HL-60 (cell line): Measurements from ENCODE around the gene CCNJ.

ENCODE experiments used
- CTCF ChIP-seq: IDR thresholded peaks from one replicate; pipeline ENCODE4 v1.5.1; 2011; ENCODE audit warnings: low read length, control low read depth, inconsistent platforms; ENCODE audit not compliant: insufficient read depth
- POLR2AphosphoS5 ChIP-seq: IDR thresholded peaks from 2 replicates; pipeline ENCODE4 v1.6.1; 2012; ENCODE audit warnings: low read depth
- REST ChIP-seq: IDR thresholded peaks from 2 replicates; pipeline ENCODE4 v1.6.1; 2012; ENCODE audit warnings: low read depth; ENCODE audit not compliant: insufficient replicate concordance

- TF ChIP-seq CTCF, result no peak
- TF ChIP-seq POLR2AphosphoS5, result no peak
- no peak for TF ChIP-seq REST
Measured at GRCh38 chr10:96089116-96089515, 45.7 kb downstream of the CCNJ start.
